GM19238 (cell line): Measurements from ENCODE around the gene HOXD12.

Source experiments
- DNase-seq: peaks from one replicate; pipeline ENCODE4 v3.0.0; 2011; ENCODE audit warnings: low spot score; ENCODE audit not compliant: insufficient read length

Gene HOXD12

GRCh38 chr2:176118601-176119339 lies 19.2 kb downstream of the HOXD12 start:
- no peak for DNase-seq

DNA sequence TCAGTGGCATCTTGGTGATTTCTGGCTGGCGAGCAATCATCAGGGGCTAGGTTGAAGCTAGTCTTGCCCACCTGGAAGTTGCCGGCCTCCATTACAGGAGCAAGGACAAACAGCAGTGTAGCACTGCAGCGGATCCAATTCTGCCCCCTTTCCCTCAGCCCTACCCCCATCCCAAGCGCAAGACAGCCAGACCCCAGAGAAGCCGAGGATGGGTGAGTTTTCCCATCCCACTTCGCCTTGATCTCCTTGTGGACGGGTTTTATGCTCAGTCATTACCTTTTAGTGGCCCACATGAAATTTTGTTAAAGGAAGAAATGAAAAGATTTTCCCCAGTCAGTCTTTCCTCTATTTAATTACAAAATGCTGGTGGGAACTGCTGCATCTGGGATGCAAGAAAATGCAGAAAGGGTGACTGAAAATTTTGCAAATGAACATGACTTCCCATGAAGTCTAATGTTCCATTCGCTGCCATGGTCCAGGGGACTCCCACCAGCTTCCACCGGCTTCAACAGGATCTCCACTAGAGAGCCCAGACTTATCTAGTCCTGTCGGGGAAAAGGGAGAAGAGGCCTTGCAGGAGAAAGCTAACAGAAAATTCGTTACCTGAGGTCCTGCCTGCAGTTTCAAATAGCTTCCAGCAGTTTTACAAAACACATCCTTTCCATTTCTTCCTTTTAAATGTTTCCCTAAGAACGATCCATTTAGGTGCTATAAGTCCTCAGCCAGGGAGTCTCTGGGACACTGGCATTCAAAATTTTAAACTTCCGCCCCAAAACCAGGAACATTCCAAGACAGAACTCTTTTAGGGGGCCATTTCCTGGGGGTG lies 21.0 kb downstream of the HOXD12 start:
- no peak for DNase-seq

- DNase-seq: no peak
Measured at GRCh38 chr2:176121190-176122051, 21.8 kb downstream of the HOXD12 start.

GRCh38 chr2:176122052-176122682 lies 22.6 kb downstream of the HOXD12 start:
- DNase-seq: no peak

DNA sequence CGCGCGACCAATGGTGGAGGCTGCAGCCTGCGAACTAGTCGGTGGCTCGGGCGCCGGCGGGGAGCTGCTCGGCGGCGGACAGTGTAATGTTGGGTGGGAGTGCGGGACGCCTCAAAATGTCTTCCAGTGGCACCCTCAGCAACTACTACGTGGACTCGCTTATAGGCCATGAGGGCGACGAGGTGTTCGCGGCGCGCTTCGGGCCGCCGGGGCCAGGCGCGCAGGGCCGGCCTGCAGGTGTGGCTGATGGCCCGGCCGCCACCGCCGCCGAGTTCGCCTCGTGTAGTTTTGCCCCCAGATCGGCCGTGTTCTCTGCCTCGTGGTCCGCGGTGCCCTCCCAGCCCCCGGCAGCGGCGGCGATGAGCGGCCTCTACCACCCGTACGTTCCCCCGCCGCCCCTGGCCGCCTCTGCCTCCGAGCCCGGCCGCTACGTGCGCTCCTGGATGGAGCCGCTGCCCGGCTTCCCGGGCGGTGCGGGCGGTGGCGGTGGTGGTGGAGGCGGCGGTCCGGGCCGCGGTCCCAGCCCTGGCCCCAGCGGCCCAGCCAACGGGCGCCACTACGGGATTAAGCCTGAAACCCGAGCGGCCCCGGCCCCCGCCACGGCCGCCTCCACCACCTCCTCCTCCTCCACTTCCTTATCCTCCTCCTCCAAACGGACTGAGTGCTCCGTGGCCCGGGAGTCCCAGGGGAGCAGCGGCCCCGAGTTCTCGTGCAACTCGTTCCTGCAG lies 23.3 kb downstream of the HOXD12 start, which contains the start of gene HOXD9:
HOXD9 (plus strand) TSS at position 37 of the 728 bp plus-strand sequence; CDS start at position 87, 50 bp downstream.
- no peak for DNase-seq

DNA sequence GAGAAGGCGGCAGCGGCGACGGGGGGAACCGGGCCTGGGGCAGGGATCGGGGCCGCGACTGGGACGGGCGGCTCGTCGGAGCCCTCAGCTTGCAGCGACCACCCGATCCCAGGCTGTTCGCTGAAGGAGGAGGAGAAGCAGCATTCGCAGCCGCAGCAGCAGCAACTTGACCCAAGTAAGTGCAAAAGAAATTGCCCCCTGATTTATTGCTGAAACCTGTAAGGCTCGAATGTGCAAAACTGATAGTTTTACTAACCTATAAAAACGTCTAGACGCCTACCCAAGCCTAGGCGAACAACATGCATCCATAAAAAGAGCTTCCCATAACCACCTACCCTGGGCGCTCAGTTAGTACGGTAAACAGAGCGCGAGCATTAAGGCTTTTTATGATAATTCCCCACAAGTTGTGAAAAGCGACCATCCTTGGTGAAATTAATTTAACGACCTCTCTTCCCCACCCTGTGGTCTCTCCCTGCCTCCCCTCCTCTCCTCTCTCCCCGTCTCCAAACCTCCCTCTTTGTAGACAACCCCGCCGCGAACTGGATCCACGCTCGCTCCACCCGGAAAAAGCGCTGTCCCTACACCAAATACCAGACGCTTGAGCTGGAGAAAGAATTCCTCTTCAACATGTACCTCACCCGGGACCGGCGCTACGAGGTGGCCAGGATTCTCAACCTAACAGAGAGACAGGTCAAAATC lies 24.0 kb downstream of the HOXD12 start:
- no peak for DNase-seq

- DNase-seq: no peak
Measured at GRCh38 chr2:176124110-176124946, 24.7 kb downstream of the HOXD12 start.

DNA sequence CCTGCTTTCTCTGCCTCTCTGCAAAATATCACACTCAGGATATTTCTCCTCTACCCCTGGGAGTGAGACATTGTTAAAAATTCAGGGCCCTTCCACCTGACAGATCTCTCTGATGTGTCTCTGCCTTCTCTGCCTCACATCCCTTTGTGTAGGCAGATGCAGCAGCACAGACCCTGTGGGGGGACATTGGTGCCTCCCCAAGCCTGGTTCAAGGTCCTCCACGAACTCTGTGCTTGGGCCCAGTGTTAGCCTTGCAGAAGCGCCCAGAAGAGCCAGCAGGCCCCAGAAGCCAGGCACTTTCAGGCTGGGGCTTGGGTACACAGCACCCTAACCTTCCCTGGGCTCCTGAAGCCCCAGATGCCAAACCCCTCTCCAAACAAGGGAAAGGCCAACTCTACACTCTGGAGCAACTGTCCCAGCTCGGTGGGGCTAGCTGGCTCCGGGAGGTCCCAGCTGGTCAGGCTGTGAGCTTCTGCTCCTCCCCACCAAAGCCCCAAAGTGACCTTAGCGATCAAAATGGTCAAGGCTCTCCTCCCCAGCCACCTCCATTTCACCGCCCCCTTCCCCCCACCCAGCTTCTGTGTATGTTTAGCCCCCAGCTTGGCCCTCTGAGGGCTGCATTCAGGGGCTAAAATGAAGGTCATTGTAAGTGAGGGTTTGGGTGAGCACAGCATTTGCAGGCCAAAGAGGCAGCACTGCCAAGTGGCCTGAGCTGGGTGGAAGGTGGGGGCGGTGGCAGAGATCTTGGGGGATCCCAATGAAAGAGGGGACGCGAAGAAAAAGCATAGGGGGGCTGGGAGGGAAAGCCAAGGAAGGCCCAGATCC lies 25.6 kb downstream of the HOXD12 start:
- DNase-seq: no peak

DNA sequence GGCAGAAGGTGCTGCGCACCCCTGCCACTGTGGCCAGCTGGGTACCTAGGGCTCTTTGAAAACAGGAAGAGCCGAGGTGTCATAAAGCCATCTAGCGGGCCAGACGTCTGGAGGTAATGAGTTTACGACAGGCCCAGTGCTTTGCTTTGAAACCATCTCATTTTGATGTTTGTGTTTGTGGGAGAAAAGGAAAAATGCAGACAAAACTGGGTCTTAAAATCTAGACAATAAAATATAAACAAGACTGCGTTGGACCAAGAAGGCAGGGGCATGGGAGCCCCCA lies 26.1 kb downstream of the HOXD12 start:
- DNase-seq: no peak

GRCh38 chr2:176126929-176127773 lies 27.6 kb downstream of the HOXD12 start:
- no peak for DNase-seq

- DNase-seq: no peak
Measured at GRCh38 chr2:176127774-176128072, 28.1 kb downstream of the HOXD12 start.

- DNase-seq: no peak
Measured at GRCh38 chr2:176128172-176128981, 28.8 kb downstream of the HOXD12 start.

GRCh38 chr2:176128982-176129796 lies 29.6 kb downstream of the HOXD12 start, which contains the start of gene HOXD8:
Gene HOXD8 (plus strand): TSS chr2:176129705. CDS start chr2:176130367, 662 bp downstream.
- no peak for DNase-seq

DNA sequence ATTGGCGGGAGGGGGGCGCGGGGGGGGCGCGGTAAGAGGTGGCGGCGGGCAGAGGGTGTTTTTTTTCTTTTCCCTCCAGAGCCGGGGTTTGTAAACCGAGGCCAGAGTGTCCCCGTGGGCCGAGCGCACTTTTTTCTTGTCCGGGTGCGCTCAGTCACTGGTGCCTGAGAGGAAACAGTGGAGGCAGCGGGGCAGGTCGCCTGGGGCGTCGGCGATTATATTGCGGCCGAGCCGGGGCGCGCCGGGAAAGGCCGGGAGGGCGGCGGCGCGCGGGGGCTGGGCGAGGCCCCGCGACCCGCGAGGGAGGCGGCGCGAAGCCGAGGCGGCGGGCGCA lies 30.2 kb downstream of the HOXD12 start:
- no peak for DNase-seq

DNA sequence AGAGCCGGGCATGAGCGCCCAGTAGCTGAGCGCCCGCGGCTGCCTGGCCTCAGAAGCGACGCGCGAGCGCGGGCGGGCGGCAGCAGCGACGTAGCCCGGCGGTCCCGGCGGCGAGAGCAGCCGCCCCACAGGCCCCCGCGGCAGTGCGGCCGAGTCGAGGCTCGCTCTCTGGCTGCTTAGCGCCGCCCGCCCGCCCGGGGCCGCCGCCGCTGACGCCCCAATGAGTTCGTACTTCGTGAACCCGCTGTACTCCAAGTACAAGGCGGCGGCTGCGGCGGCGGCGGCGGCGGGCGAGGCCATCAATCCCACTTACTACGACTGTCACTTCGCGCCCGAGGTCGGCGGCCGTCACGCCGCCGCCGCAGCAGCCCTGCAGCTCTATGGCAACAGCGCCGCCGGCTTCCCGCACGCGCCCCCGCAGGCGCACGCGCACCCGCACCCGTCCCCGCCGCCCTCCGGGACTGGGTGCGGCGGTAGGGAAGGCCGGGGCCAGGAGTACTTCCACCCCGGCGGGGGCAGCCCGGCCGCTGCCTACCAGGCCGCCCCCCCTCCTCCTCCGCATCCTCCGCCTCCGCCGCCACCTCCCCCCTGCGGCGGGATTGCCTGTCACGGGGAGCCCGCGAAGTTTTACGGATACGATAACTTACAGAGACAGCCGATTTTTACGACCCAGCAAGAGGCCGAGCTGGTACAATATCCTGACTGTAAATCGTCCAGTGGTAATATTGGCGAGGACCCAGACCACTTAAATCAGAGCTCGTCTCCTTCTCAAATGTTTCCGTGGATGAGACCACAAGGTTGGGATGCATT lies 30.8 kb downstream of the HOXD12 start:
- no peak for DNase-seq
